Measurements from ENCODE around the gene ELK4.

ELK4 gene

GRCh38 chr1:205563927-205564441 lies 67.8 kb downstream of the ELK4 start:
- H3K4me3 ChIP-seq (ENCODE audit: low read depth, low read length) = no peak overlapping the region
- no peak for TF ChIP-seq CTCF (IDR thresholded peaks at IDR 0.05; ENCODE audit: borderline replicate concordance, insufficient read depth, low read depth, low read length)

GRCh38 chr1:205561501-205562203 lies 70.2 kb downstream of the ELK4 start:
- no peak for TF ChIP-seq CTCF (IDR thresholded peaks at IDR 0.05; ENCODE audit: borderline replicate concordance, insufficient read depth, low read depth, low read length)
- no peak overlapping the region for H3K4me3 ChIP-seq (ENCODE audit: low read depth, low read length)

Measured in GM12875 (cell line).